Stimulated activated CD4-positive, alpha-beta T cell treated with anti-CD3 and anti-CD28 coated beads, Interleukin-2, amount 100 ng/mL, for 4 hours (primary cell): Measurements from ENCODE around the gene NAV3.

Experiments used
- DNase-seq: peaks from one replicate; pipeline ENCODE4 v3.0.0-alpha.2; 2020; ENCODE audit warnings: low read depth

Gene NAV3, protein sequence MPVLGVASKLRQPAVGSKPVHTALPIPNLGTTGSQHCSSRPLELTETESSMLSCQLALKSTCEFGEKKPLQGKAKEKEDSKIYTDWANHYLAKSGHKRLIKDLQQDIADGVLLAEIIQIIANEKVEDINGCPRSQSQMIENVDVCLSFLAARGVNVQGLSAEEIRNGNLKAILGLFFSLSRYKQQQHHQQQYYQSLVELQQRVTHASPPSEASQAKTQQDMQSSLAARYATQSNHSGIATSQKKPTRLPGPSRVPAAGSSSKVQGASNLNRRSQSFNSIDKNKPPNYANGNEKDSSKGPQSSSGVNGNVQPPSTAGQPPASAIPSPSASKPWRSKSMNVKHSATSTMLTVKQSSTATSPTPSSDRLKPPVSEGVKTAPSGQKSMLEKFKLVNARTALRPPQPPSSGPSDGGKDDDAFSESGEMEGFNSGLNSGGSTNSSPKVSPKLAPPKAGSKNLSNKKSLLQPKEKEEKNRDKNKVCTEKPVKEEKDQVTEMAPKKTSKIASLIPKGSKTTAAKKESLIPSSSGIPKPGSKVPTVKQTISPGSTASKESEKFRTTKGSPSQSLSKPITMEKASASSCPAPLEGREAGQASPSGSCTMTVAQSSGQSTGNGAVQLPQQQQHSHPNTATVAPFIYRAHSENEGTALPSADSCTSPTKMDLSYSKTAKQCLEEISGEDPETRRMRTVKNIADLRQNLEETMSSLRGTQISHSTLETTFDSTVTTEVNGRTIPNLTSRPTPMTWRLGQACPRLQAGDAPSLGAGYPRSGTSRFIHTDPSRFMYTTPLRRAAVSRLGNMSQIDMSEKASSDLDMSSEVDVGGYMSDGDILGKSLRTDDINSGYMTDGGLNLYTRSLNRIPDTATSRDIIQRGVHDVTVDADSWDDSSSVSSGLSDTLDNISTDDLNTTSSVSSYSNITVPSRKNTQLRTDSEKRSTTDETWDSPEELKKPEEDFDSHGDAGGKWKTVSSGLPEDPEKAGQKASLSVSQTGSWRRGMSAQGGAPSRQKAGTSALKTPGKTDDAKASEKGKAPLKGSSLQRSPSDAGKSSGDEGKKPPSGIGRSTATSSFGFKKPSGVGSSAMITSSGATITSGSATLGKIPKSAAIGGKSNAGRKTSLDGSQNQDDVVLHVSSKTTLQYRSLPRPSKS (N-terminal part only)

DNA sequence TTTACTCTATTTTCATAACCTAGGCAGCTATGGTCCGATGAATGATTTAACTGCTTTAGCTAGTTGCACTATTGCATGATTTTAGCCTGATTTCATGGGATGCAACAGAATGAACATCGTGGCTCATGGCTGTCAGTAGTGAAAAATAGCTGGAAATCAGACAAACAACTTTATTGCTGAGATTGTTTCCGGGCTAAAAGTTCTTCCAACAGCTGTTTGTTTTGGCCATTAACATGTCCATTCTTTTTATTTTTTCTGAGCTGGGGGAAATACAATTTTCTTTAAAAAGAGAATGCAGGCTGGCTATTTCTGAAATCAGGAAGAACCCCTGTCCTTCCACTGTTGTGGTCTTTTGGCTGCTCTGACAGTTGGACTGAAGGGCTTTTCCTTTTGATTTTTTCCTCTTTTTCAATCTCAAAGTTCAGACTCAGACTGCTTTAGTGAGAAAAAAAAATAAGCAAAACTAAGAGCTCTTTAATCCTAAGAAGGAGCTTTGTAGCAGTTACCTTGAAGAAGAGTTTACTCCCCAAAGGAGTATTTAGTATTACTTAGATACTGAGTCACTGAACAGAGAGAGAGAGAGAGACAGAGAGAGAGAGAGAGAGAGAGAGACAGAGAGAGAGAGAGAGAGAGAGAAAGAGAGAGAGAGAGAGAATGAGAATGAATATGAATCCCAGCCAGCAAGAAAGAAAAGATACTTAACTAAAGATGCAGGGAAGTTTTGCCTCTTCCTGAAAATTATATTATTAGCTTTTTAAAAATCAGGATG lies at the start of gene NAV3:
Gene NAV3, plus strand, starts transcription at position 312 of the 769 bp plus-strand sequence. CDS start 568 bp downstream, outside the sequence.
- DNase-seq = no peak

DNA sequence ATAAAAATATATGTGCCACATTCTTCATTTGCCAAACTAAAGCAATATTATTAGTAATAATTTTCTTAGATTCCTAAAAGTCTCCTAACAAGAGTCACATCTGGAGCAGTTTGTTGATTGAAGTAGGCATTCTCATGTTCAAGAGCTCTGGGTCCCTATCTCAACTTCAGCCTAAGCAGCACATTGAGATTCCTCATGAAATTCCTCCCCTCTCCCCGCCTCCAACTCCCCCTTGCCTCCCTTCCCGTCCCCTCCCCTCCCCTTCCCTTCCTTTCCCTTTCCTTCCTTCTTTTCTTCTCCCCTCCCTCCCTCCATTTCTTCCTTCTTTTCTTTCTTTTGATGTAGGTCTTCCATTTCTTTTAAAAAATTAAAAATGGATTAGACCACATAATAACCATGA lies 48.7 kb upstream of the NAV3 start:
- no peak for DNase-seq

DNA sequence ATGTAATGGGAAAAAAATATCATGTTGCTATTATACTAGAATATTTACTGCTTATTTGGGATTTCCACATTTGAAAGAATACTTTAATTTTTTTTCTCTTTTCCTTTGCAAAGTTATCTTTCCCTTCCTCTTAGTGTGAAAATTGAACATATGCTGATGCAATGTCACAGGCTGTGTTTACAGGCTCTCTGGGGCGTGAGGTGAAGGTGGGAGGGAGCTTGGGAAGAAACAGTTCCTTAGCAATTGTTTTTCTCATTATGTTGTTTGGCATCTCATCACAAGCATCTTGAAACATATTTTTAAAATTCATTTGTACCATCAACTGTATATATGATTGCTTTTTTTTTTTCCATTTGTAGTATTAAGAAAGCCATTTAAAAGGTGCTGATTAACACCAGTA lies 47.9 kb upstream of the NAV3 start:
- DNase-seq = no peak

DNA sequence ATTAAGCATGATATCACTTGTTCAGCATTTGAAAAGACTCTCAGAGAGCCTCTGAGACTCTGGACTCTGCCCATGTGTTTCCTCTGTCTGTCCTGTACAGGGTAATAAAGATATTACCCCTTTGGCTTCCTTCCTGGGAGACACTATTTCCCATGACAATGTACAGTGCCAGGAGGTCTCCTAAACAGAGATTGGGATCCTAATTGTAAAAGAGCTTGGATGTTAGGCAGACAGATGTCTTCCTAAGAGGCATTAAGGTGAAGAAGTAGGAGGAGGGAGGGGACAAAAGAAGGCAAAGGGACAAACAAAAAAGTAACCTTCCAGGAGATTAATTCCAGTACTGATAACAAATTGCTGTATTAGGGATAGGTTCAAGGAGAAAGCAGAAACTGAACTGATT lies 45.5 kb upstream of the NAV3 start:
- no peak for DNase-seq

DNA sequence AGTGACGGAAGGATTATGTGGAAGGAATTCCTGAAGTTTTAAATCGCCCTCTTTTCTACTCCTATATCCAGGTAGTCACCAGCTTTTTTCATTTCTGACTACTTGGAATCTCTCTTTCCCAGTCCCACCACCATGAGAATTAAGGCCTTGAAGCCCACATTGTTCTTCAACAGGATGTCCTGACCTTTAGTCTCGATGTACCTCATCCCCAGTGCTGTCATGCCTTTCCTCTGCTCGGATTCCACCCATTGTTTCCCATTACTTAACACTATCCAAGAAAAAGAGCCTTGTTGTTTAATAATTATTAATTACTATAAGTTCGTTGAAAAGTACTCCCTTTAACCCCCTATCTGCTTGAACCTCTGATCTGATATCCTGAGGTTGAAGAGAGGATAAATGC lies 44.0 kb upstream of the NAV3 start:
- DNase-seq = no peak

DNA sequence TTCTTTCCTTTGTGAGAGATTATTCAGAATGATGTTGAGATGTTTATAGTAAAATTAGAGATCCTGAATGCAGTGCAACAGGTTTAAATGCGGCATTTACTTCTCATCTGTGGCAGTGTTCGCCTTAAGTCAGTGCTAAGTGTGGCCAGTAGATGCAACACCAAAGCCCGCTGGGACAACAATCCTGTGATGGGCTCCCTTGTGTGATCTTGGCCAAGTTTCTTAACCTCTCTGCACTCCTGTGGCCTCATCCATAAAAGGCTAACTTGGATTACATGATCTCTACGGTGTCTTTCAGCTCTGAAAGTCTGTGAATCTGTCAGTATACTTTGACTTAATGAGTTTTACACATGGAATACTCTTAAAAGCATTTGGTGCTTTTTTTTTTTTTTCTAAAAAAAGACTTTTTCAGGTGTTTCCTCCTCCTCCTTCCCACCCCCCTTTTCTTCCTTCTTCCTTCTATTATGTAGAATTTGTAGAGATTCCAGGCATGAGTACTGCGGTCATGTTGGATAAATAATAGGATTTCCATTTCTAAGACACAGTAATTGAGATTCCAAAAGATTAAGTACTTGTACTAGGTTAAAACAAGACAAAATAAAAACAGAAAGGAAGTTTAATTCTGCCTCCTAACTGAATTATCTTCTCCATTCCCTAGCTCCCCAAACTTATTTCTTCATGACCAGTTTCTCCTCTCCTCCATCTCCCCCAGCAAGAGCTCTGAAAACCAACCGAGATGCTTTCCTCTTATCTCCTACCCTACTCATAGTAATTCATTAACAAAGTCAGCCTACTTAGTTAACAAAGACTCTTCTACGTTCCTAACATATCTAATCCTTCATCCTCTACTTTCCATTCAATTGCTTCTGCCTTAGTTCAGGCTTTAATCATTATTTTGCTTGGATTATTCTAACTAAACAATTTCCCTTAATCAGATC lies 42.2 kb upstream of the NAV3 start:
- DNase-seq = no peak

DNA sequence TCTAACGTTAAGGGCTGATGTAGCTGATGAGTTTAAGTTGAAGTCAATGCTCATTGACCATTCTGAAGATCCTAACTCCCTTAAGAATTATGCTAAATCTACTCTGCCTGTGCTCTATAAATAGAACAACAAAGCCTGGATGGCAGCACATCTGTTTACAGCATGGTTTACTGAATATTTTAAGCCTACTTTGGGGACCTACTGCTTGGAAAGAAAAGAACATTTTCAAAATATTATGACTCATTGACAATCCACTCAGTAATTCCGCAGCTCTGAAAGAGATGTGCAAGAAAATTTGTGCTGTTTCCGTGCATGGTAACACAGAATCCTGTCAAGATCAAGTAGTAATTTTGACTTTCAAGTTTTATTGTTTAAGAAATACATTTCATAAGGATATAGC lies 35.0 kb upstream of the NAV3 start:
- no peak for DNase-seq

DNA sequence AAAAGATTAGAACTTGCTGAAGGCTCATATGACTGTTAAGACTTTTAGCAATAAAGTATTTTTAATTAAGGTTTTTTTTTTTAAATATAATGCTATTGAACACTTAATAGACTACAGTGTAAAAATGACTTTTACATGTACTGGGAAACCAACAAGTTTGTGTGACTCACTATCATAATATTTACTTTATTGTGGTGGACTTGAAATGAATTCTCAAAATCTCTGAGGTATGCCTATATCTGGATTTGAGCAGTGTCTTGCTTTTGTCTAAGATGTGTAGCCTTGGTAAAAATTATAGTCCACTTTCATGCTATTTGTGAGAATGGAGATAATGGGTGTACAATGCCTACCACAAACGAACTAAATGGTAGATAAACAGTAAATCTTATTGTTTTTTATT lies 33.9 kb upstream of the NAV3 start:
- DNase-seq = no peak

DNA sequence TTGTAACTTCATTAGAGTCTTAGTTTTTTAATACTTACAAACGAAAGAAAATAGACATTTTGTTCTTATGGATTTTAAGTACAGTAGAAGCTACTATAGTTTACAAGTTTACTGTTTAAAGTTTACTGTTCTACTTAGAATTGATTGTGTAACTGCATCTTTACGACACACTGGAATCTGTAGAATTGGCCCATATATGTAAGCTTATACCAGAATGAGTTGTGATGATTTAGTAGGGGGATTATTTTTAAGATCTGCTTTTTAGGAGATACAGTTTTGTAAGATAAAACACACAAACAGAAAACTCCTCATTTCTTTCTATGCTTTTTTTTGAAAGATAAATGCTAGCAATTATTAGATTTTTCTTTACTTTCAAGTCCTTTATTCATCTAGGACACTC lies 30.2 kb upstream of the NAV3 start:
- DNase-seq = no peak

DNA sequence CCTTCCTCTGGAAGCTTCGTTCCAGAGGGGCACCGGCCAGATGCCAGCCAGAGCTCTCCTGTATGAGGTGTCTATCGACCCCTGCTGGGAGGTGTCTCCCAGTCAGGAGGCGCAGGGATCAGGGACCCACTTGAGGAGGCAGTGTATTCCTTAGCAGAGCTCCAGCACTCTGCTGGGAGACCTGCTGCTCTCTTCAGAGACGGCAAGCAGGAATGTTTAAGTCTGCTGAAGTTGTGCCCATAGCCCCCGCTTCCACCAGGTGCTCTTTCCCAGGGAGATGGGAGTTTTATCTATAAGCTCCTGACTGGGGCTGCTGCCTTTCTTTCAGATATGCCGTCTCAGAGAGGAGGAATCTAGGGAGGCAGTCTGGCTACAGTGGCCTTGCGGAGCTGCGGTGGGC lies 22.2 kb upstream of the NAV3 start:
- DNase-seq = no peak

DNA sequence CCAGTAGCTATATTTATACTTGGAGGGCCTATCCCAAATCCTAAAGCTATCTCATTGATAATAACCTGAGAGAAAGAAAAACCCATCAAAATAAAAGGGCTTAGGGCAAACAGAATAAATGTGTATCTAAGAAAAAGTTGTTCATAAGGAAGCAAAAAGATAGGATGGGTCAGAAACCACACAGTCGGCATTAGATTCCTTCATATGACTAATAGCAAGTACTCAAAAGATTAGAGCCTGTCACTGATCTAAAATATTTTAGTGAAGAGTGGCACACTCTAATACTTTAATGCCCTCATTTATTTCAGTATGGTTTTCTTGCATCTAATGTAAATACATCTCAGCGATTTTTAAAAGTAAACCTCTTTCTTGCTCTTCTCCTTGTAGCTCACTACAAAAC lies 17.1 kb upstream of the NAV3 start:
- no peak for DNase-seq

DNA sequence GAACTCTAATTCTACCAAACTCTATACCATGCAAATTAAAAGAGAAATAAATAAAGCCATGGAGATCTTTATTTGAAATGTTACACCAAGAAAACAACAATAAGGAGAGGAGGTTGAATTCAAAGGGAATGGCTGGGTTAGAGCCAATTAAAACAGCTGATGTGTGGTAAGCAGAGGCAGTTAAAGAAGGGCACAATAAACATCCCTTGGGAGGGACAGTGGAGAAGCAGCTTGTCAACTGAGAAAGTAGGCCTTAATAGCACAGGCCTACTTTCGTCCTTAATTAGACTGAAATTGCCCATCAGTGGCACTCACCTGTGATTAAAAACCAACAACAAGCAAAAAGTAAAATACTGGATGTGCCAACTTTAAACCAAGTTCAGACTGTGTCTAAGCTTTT lies 16.3 kb upstream of the NAV3 start:
- DNase-seq = no peak

DNA sequence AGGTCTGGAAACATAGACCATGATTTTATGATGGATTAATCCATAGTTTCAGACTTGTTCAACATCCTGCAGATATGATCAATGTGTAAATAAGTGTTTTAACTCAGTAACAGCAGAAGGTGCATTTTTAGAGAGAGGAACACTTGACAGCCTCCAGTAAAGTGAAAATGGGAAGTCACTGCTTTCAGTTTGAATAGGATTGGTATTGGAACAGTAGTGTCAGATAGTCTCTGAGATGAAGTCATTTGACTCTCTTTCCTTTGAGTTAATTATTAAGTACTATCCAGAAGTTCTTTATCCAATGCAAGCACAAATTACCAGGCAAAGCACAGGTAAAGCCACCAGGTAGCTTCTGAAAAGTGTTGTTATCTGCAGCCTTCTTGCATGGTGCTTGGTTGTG lies 14.5 kb upstream of the NAV3 start:
- DNase-seq = no peak

DNA sequence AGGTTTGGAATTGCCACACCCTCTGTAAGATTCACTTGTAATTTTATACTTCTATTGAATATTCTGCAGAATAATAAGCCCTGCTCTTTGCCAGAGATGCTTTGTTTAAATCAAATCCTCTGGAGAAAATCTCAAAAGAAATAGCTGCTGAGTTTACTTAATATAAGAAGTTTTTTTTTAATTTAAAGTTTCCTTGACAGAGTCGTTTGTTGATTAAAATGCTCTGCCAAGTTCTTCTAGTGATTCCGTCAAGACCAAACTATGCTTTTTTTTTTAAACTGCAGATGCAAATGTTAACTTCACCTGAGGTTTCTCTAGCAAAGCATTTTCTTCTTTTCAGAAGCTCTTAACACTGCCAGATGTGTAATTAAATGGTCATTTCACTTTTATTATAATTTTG lies 13.4 kb upstream of the NAV3 start:
- no peak for DNase-seq

DNA sequence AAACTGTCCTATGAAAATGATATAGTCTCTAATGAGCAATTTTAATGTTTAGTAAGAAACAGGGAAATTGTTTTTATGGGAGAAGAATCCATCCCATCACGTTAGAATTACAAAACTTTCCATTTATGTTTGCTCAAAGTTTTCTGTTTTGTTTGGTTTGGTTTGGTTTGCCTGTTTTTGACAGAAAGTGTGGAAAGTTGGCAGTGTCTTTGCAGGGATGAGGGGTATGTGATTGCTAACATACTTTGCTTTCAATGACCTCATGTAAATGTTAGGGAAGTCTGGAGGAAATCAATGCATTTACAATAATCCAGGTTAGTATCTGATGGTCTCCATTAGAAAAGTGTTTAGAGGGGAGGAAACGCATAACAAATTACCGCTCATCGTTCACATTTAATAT lies 12.3 kb upstream of the NAV3 start:
- no peak for DNase-seq

DNA sequence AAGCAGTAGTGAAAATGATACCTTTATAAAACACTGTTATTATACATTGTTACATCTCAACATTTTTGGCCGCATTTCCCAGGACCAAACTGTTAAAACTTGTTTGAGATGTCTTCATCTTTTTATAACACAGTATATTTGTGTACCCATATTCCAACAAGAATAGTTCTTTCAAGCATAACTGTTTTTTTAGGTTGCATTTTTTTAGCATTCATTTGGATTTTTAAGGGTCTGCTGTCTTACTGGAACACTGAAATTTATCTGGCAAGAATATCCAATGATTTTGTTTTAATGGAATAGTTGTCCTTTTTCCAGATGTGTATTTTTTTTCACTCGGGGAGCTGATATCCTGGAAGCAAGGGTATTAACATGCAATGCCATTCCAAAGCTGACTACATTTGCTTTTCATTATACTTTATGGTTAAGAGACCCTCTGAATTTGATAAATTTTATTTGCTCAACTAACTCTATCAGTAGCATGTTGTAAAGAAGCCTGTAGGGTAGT lies 8.9 kb upstream of the NAV3 start:
- no peak for DNase-seq

DNA sequence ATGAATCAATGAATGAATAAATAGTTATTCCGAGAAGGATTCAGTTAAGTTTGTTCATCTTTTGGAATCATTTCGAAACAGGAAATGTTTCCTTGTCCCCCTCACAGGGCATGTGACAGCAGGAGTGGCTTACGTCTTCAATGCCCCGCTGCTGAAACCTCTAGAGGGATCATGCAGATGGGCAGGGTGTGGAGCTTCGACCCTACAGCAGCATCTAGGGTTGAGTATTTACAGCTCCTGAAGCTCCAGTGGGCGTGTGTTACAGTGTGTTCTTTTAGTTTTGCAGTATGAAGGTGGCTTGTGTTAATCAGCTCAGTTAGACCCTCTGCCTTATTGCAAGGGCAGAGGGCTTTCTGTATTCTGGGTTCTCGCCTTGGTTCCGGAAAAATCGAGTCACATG lies 2.6 kb downstream of the NAV3 start:
- DNase-seq = no peak

DNA sequence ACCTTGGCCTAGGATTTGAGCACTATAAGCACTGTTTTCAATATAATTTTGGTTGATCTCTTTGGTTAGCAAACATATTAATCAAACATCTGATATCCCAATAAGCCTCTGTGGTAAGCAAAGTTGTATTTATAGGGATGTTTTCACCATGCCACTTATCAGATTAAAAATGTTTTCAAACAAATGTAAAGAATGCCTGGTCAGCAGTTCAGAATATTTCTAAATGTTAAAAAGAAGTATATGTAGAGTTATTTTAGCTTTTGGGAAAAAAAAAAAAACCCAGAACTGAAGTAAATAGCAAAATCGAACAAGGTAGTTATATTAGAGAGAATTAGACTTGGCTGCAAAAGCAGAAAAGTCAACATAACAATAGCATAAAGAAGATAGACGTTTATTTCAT lies 3.9 kb downstream of the NAV3 start:
- no peak for DNase-seq

DNA sequence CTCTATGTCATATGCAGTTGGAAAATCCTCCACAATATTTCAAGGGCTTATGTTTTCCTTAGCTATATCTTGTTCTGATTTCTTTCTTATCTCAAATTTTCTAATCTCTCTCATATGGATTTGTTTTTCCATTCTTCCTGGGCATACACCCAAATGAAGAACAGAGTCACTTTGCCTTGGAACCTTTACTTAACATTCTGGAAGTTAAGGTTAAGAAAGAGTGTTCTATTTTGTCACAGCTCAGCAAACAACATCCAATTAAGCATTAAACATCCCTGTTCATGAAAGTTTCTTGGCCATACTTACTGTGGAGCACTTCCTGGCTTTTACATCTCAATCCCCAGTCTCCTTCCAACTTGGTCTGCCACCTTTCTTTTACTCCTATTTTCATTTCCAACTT lies 5.3 kb downstream of the NAV3 start:
- DNase-seq = no peak

DNA sequence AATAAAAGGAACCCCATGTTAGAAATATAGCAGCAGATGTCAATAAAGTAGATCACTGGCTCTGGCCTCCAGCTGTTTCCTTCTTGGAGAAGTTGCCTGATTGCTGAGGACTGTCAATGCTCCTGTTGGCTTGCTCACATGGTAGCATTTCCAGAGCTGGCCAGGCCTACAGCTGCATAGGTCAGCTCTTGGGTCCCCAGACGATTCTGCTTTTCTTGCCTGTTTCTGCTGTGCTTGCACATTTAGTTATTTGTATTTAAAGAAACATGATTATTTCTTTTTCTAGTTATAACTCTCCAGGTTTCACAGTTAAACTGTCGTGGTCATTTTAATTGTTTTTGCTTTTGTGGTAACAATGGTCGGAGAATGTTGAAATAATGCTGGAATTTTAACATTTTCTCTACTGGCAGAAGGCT lies 7.2 kb downstream of the NAV3 start:
- no peak for DNase-seq

DNA sequence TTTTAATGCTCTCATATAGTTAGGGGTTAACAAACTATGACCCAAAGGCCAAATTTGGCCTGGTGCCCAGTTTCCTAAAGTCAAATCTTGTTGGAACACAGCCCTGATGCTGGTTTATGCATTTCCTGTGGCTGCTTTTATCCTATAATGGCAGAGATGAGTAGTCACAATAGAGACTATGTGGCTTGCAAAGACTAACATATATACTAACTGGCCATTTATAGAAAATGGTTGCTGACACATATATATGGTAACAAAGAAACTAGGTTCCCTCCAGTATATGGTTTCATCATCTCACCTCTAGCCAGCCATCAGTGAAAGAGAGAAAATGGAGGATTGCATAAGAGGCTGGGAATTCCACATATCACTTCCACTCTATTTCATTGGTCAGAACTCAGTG lies 10.8 kb downstream of the NAV3 start:
- DNase-seq = no peak
